Stimulated activated CD8-positive, alpha-beta memory T cell treated with anti-CD3 and anti-CD28 coated beads, Interleukin-2, amount 100 ng/mL, for 1 hour (primary cell): ENCODE measurements around the gene PTPRO.

Experiments
- DNase-seq, 2 donors: peaks; one replicate each; pipeline ENCODE4 v3.0.0-alpha.2; 2020; ENCODE audit warnings: low read depth in 2 of 2

The PTPRO gene

DNA sequence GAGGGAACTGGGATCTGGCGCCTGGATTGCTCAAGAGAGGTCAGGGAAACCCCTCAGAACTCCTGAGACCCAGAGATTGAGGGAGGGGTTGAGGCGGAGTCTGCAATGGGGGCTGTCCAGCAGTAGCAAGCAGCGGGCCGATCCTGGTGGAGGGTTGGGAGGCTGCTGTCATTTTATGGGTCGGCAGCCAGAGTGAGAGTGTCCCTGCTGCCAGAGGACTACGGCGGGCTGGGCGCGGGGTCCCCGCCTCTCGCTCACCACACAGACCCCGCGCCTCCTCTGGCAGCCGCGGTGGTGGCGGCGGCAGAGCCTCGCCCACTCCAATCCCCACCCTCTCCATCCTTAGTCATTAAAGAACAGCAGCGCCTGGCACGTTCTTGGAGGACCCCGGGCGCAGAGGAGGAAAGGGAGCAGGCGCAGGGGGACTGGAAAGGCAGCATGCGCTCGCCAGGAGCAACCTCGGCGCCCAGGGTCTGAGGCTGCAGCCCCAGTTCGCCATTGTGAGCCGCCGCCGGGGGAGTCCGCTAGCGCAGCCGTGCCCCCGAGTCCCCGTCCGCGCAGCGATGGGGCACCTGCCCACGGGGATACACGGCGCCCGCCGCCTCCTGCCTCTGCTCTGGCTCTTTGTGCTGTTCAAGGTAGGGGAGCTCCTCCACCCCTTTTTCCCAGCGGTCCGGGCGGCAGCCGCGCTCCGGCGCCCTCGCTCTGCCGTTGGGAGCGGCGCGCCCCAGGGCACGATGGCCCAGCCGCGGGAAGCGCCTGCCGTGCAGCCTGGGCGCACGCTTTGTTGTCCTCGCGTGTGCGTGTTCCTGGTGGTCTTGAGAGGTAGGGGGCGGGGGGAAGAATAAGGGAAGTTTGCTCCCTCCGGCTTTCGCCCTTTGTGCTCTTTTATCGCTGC lies at the start of gene PTPRO:
PTPRO (plus strand) TSS at position 345 of the 898 bp plus-strand sequence.
- DNase-seq = no peak

DNA sequence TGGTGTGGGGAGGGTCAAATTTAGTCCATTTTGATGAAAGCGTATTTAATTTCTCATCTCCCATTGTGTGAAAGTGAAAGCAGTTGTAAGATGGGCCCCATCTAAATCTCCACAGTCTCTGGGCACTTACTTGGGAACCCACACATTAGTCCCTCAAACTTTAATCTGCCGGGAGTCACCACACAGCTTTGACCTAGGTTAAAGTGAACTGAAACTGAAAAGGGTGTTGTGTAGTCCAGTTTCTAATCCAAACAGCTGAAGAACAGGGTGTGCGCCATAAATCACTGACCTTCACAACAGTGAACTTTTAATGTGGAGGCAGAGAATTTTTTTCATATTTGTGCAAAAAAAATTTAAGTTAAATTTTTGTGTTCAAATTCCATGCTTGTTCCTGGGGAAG lies 48.4 kb upstream of the PTPRO start:
- no peak for DNase-seq

- DNase-seq = no peak
Observed at GRCh38 chr12:15274561-15274967, 47.7 kb upstream of the PTPRO start.

DNA sequence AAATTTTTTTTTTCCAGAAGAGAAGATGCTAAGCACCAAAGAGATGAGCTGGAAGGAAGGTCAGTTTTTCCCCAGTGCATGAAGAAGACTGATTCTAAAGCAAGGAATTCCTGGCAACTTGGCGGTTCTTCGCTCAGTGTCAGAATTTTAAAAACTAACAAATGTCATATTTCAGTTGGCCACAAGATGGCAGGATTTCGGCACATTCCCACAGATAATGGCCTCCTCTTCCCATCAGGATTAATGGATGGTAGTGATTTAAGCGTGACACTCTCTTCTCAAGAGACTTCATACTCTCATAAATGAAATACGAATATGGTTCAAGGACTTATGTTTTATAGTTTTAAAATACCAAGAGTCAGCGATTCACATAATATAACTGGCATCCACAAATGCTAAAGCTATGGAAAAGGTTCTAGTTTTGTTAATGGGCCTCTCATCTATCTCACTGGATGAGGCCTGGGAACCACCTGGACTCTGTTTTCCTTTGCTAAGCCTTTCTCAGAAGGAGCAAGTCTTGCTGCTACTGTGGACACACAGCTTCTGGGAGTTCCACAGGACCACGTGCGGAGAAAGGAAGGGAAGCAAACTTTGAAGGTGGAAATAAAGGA lies 46.1 kb upstream of the PTPRO start:
- no peak for DNase-seq

DNA sequence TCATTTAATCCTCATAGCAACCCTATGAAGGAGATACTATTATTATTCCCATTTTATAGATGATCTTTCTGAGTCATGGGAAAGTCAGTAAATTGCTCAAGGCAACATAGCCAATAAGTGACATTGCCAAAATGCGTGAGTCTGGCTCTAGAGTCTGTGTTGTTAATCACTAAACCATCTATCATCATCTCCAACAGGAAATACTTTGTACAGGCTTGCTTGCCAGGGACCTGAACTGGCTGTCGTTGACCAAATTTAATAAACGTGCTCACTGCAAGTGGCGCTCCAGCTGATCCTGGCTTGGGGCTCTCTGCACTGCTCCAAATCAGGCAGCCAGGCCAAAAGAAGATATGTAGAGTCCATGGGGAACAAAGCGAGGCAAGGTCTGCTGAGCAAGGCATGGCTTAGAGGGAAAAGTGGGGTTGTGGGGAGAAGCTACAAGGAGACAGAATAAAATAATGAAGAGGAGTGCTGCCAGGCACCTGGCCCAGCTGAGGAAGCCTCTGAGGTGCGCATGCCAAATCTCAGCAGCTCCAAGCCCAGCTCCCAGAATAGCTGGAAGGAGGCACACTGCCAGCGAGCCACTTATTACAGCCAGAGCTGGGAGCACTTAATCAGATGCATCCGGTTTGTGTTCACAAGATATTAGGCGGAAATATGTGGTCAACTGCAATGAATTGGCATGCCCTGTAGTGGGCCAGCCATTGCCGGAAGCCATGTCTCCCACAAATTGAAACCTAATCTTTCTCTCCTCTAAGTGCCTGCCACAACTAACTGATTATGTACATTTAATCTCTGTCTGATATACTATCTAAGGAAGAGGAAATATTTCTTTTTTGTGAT lies 43.3 kb upstream of the PTPRO start:
- DNase-seq = no peak

DNA sequence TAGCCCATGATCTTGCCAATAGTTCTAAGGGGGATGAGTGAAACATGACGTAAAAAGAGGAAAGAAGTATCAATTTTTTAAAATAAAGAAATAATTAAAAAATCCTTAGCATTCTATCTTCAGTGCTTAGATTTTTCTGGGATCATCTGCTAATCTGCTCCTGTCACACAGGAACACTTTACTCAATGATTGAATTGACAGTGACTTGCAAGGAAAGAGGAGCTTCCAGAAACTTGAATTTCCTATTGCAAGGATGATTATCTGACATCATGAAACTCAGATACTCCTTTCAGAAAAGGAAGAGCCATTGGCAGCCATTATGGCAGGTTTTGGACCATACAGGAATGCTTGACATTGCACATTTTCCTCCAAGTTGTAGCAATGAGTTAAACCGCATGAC lies 41.4 kb upstream of the PTPRO start:
- DNase-seq = no peak

- no peak for DNase-seq
Observed at GRCh38 chr12:15289192-15289591, 33.1 kb upstream of the PTPRO start.

- no peak for DNase-seq
Observed at GRCh38 chr12:15293731-15294130, 28.6 kb upstream of the PTPRO start.

- no peak for DNase-seq
Observed at GRCh38 chr12:15299947-15300346, 22.4 kb upstream of the PTPRO start.

DNA sequence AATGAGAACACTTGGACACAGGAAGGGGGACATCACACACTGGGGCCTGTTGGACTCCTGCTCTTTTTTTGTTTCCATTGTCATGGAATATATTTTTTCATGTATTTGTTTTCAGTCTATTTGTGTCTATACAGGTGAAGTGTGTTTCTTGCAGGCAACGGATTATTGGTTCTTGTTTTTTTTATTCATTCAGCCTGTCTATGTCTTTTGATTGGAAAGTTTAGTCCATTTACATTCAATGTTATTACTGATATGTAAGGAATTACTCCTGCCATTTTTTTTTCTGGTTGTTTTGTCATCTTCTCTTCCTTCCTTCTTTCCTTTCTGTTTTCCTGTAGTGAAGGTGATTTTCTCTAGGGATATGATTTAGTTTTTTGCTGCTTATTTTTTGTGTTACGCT lies 18.0 kb upstream of the PTPRO start:
- DNase-seq = no peak

GRCh38 chr12:15306605-15307004 lies 15.7 kb upstream of the PTPRO start:
- no peak for DNase-seq

- no peak for DNase-seq
Observed at GRCh38 chr12:15307079-15307478, 15.2 kb upstream of the PTPRO start.

DNA sequence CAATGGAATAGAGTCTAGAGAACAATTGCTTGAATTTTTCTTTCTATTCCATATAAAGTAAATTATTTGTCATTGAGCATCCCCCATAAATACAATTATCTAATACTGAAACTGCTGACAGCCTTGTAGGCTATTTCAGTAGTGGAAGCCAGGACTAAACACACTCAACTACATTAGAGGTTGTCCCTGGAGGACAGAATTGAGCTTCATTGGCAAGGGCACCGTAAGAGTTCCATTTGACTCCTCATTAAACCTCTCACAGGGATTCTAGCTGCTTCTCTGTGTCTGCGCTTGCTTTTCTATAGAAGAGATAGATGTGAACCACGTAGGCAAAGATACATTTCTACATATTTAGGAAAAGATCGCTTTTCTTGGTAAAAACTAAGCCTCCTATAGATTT lies 3.5 kb upstream of the PTPRO start:
- no peak for DNase-seq

DNA sequence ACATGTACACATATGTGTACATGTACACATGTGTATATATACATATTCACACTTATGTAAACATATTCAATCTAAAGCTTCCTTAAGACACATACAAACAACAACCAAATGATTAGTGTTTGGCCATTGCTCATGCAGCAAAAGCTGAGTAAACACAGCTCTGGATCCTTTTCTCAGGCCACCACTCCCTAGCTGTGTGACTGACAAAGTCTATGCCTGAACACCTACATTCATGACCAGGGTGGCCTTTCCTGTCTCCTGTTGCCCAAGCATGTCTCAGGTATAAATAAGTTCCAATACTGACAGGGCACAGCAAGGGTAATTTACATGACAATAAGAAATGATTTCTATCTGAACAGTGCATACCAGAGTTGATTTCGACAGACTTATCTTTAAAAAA lies 1.4 kb upstream of the PTPRO start:
- no peak for DNase-seq

- DNase-seq = no peak
Observed at GRCh38 chr12:15323480-15323879, 1.2 kb downstream of the PTPRO start.

DNA sequence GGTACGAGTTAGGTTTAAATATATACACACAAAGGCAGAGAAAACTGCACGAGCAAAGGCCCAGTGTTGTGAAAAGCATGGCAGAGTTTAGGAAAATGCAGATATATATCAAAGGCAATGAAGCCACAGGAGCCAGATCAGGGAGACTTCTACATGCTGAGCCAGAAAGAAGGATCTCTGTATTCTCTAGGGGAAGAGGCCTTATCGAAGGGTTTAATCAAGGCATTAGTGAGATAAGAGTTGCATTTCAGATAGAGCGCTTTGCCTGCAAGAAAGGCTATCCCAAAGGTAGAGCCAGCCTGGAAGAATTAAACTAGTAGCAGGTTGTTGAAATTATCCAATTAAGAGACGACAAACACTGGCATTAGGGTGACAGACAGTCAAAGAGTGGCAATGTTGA lies 7.6 kb downstream of the PTPRO start:
- no peak for DNase-seq

DNA sequence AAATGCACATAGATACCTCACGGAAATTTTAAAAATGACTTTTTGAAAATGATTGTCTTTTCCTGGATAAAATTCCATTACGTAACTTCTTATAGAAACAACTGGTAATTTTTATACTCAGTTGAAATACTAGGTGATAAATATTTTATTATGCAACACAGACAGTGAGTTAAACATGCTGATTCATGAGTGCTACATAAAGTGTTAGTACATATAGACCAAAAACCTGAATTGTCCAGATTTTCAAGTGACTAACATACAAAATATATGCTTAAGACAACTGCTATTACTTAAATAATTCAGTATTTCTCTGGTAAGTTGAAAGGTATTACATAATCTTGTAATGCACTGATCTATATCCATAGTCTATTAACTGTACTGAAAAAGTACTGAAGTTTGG lies 11.9 kb downstream of the PTPRO start:
- DNase-seq = no peak

- no peak for DNase-seq
Observed at GRCh38 chr12:15335959-15336358, 13.7 kb downstream of the PTPRO start.

- no peak for DNase-seq
Observed at GRCh38 chr12:15336768-15337553, 14.7 kb downstream of the PTPRO start.

DNA sequence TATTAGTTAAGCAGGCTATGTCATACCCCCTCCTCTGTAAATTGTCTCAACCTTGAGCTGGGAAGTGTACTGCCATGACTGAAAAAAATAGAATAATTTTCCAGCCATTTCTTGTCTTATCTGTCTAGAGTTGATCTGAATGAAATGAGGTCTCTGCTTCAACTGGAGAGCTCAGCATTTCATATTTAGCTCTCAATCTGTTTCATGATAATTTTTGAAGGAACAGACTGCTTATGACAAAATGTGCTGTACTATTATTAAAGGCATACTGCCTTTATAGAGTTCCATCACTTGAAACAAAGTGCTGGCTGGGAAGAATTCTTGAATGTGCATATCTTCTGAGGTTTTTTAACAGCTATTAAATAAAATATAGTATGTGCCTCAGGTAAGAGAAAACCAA lies 19.1 kb downstream of the PTPRO start:
- no peak for DNase-seq

- DNase-seq = no peak
Observed at GRCh38 chr12:15344561-15344960, 22.3 kb downstream of the PTPRO start.

DNA sequence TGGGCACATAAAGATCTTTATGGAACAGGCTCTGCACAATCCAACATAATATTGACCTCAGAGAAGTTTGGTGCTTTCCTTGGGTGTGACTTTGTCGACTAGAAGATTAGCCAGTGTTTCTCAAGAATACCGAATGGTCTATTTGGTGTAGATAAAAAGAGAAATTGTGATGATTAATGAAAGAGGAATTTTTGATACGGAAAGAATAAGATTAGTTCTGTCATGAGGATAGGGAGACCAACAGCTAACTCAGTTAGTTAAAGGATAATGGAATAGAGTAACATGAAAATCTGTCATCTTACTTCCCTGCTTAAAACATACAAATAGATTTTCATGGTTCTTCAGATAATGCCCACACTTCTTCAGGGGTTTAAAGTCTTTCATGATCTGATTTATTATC lies 24.2 kb downstream of the PTPRO start:
- no peak for DNase-seq
